Rectal smooth muscle tissue (tissue), 1 donor: Measurements from ENCODE around the gene SPAG9.

Experiments
- H3K27ac ChIP-seq: one replicate; pipeline ENCODE4 v1.7.0; 2013; ENCODE audit warnings: low read depth, low read length, inconsistent platforms
- H3K27me3 ChIP-seq: one replicate; pipeline ENCODE4 v1.7.0; 2013; ENCODE audit warnings: low read length; ENCODE audit not compliant: control insufficient read depth, insufficient read depth
- H3K36me3 ChIP-seq: one replicate; pipeline ENCODE4 v1.7.0; 2013; ENCODE audit warnings: low read length; ENCODE audit not compliant: control insufficient read depth, insufficient read depth
- H3K4me1 ChIP-seq: one replicate; pipeline ENCODE4 v1.7.0; 2013; ENCODE audit warnings: low read length; ENCODE audit not compliant: control insufficient read depth, insufficient read depth
- H3K4me3 ChIP-seq: one replicate; pipeline ENCODE4 v1.7.0; 2013; ENCODE audit warnings: low read length
- H3K9ac ChIP-seq: one replicate; pipeline ENCODE4 v1.7.0; 2013; ENCODE audit warnings: low read length

SPAG9 gene

GRCh38 chr17:51120739-51121619 lies at the start of gene SPAG9:
Gene SPAG9, minus strand, starts transcription at chr17:51120868. Its CDS starts 212 bp downstream, at chr17:51120656.
- H3K4me1 ChIP-seq, result peaks cover 15% of the 10 kb centered on the region

GRCh38 chr17:51169340-51169739 lies 48.7 kb upstream of the SPAG9 start:
- Histone ChIP-seq H3K27me3 (no peaks in the 10 kb centered on the region), H3K27ac (no peak overlapping the region), H3K4me3 (no peak overlapping the region), H3K36me3 (peaks cover 6% of the 10 kb centered on the region), H3K9ac (no peak overlapping the region), H3K4me1 (peaks cover 10% of the 10 kb centered on the region)

More at GRCh38 chr17:51120739-51121619, at the start of gene SPAG9:
- peak within 1 kb of the TSS; percentile 99 for H3K27ac ChIP-seq
- H3K27me3 ChIP-seq, result no peaks in the 10 kb centered on the region
- peak within 1 kb of the TSS; percentile 98 for H3K4me3 ChIP-seq
- H3K9ac ChIP-seq, result peak within 1 kb of the TSS; percentile 99
- no peaks in the 10 kb centered on the region for H3K36me3 ChIP-seq

- Histone ChIP-seq H3K4me3 (peak overlapping the region; percentile 90), H3K9ac (peak overlapping the region; percentile 19), H3K27ac (peak overlapping the region; percentile 93), H3K4me1 (peaks cover 10% of the 10 kb centered on the region), H3K36me3 (peaks cover 6% of the 10 kb centered on the region), H3K27me3 (no peaks in the 10 kb centered on the region)
Observed at GRCh38 chr17:51166987-51167931, 46.6 kb upstream of the SPAG9 start.

GRCh38 chr17:51166198-51166986 lies 45.7 kb upstream of the SPAG9 start, which contains the start of gene NME2:
Gene NME2, plus strand, starts transcription at chr17:51166411. Its CDS starts 420 bp downstream, at chr17:51166831.
- Histone ChIP-seq H3K27me3 (no peaks in the 10 kb centered on the region), H3K4me1 (peaks cover 10% of the 10 kb centered on the region), H3K9ac (peak within 1 kb of the TSS; percentile 95), H3K36me3 (peaks cover 6% of the 10 kb centered on the region), H3K4me3 (peak within 1 kb of the TSS; percentile 90), H3K27ac (peak within 1 kb of the TSS; percentile 93)

- peaks cover 6% of the 10 kb centered on the region for H3K36me3 ChIP-seq
- H3K4me1 ChIP-seq, result peaks cover 10% of the 10 kb centered on the region
- no peaks in the 10 kb centered on the region for H3K27me3 ChIP-seq
- peak overlapping the region; percentile 90 for H3K4me3 ChIP-seq
- peak overlapping the region; percentile 93 for H3K27ac ChIP-seq
- peak overlapping the region; percentile 95 for H3K9ac ChIP-seq
Observed at GRCh38 chr17:51165680-51166197, 45.1 kb upstream of the SPAG9 start.

GRCh38 chr17:51164911-51165679 lies 44.4 kb upstream of the SPAG9 start:
- Histone ChIP-seq H3K36me3 (peaks cover 6% of the 10 kb centered on the region), H3K27me3 (no peaks in the 10 kb centered on the region), H3K4me3 (peak overlapping the region; percentile 90), H3K4me1 (peaks cover 10% of the 10 kb centered on the region), H3K27ac (peak overlapping the region; percentile 93), H3K9ac (no peak overlapping the region)

- H3K36me3 ChIP-seq, result no peaks in the 10 kb centered on the region
- no peaks in the 10 kb centered on the region for H3K27me3 ChIP-seq
- H3K27ac ChIP-seq, result no peak overlapping the region
- peaks cover 5% of the 10 kb centered on the region for H3K4me1 ChIP-seq
- H3K9ac ChIP-seq, result no peak overlapping the region
- no peak overlapping the region for H3K4me3 ChIP-seq
Observed at GRCh38 chr17:51161541-51161940, 40.9 kb upstream of the SPAG9 start.

- Histone ChIP-seq H3K36me3 (no peaks in the 10 kb centered on the region), H3K9ac (no peak overlapping the region), H3K4me1 (no peaks in the 10 kb centered on the region), H3K27me3 (no peaks in the 10 kb centered on the region), H3K4me3 (no peak overlapping the region), H3K27ac (no peak overlapping the region)
Observed at GRCh38 chr17:51159604-51160003, 38.9 kb upstream of the SPAG9 start.

- peaks cover 9% of the 10 kb centered on the region for H3K4me1 ChIP-seq
- no peaks in the 10 kb centered on the region for H3K36me3 ChIP-seq
- no peak overlapping the region for H3K9ac ChIP-seq
- H3K4me3 ChIP-seq, result no peak overlapping the region
- no peaks in the 10 kb centered on the region for H3K27me3 ChIP-seq
- H3K27ac ChIP-seq, result no peak overlapping the region
Observed at GRCh38 chr17:51155416-51155815, 34.7 kb upstream of the SPAG9 start.

GRCh38 chr17:51154176-51154575 lies 33.5 kb upstream of the SPAG9 start:
- Histone ChIP-seq H3K36me3 (no peaks in the 10 kb centered on the region), H3K27me3 (no peaks in the 10 kb centered on the region), H3K9ac (peak overlapping the region; percentile 27), H3K4me1 (peaks cover 9% of the 10 kb centered on the region), H3K27ac (no peak overlapping the region), H3K4me3 (peak overlapping the region; percentile 99)
